ENCODE measurements around the gene SERGEF. TPM values are rescaled to one million over a fixed set of nuclear protein-coding genes. Genes with fewer than 3 reads are reported as not detected.

SERGEF gene
- total RNA-seq, 2 donors from 2014 or later, result 29.9 to 39.4 TPM

DNA sequence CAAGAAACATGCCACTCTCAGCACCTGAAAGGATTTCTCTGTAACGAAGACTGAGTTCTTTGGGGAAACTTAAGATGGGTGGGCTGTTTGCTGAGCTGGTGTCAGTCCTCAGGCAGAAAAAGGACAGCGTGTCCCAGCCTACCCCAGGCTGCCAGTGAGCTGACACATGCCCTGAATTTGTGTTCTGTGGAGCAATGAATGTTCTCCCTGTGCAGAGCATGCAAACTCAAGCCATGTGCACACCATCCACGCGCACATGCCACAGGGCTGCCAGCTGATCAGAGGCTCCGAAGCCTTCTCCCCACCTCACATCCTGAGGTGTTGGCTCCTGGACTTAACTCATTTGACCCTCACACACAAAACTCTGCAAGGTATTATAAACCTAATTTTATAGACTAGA, 173.4 kb downstream of the SERGEF start:
- intact Hi-C loops (cut with DNase I), result loop anchor here (10.0 kb wide), 1 partner anchor 105 kb away; the partner anchor contains the start of gene KCNC1
- no peaks in the 10 kb centered on the region for H3K9me3 ChIP-seq
- no peaks in the 10 kb centered on the region for H3K36me3 ChIP-seq
- no peaks in the 10 kb centered on the region for H3K27me3 ChIP-seq (replicated peaks; ENCODE audit: insufficient read depth)
- no peak overlapping the region for H3K27ac ChIP-seq
- no peaks in the 10 kb centered on the region for H3K4me1 ChIP-seq (replicated peaks)
- H3K4me3 ChIP-seq, result no peak overlapping the region
- TF ChIP-seq POLR2AphosphoS5 (IDR thresholded peaks at IDR 0.05), result peak; percentile 20
- TF ChIP-seq POLR2A (IDR thresholded peaks at IDR 0.05), result no peak
- 30% methylated on average over 5 of the region's 5 CpGs for WGBS
- peak; percentile 12 for DNase-seq (ENCODE audit: low spot score)

DNA sequence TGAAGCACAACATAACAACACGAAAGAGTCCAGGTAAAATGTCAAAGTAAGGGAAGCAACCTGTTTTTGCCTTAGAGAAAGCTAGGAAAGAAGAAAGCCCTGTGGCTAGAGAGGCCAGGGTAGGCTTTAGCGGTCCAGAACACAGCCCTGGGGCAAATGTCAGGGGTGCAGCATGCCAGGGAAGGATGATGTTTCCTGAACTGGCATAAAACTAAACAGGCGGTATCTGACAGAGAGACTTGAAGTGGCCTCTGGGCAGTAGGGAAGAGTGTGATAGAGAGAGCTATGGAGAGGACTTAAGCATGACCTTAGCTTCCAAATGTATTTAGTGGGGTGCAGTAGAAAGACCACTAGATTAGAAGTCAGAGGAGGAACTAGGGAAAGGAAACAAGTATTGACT, 174.7 kb downstream of the SERGEF start:
- TF ChIP-seq CTCF (IDR thresholded peaks at IDR 0.05), result no peak
- TF ChIP-seq POLR2AphosphoS5 (IDR thresholded peaks at IDR 0.05), result no peak
- TF ChIP-seq POLR2A (IDR thresholded peaks at IDR 0.05), result no peak
- H3K9me3 ChIP-seq, result no peaks in the 10 kb centered on the region
- H3K27ac ChIP-seq, result no peak overlapping the region
- no peaks in the 10 kb centered on the region for H3K36me3 ChIP-seq
- intact Hi-C loops (cut with DNase I), result loop anchor here (10.0 kb wide), 1 partner anchor 103 kb away; the partner anchor contains the start of gene KCNC1
- no peak overlapping the region for H3K4me3 ChIP-seq
- 97% methylated on average over 3 of the region's 3 CpGs for WGBS
- DNase-seq (ENCODE audit: low spot score), result no peak
- H3K27me3 ChIP-seq (replicated peaks; ENCODE audit: insufficient read depth), result no peaks in the 10 kb centered on the region
- H3K4me1 ChIP-seq (replicated peaks), result no peaks in the 10 kb centered on the region

DNA sequence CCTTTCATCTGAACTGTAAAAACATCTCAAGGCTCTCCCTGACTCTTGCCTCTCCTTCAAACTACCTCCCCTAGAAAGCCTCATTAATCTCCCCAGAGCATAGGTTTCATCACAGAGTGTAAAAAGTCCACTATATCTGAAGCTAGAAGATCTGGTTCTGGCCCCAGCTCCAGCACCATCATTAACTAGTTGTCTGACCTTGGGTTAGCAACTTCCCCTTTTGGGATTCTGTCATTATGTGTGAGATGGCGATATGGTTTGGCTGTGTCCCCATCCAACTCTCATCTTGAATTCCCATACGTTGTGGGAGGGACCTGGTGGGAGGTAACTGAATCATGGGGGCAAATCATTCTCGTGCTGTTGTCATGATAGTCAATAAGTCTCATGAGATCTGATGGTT, 181.0 kb downstream of the SERGEF start:
- WGBS, result 98% methylated on average over 3 of the region's 3 CpGs
- intact Hi-C loops (cut with DNase I), result loop anchor here (10.0 kb wide), 1 partner anchor 97 kb away; the partner anchor contains the start of gene KCNC1

GRCh38 chr11:17831228-17831627, 181.6 kb downstream of the SERGEF start:
- Histone ChIP-seq H3K4me1 (replicated peaks) (no peaks in the 10 kb centered on the region), H3K27me3 (replicated peaks; ENCODE audit: insufficient read depth) (no peaks in the 10 kb centered on the region), H3K36me3 (no peaks in the 10 kb centered on the region), H3K27ac (no peak overlapping the region), H3K4me3 (no peak overlapping the region), H3K9me3 (no peaks in the 10 kb centered on the region)
- WGBS, result 83% methylated on average over 1 of the region's 1 CpG
- TF ChIP-seq POLR2A (IDR thresholded peaks at IDR 0.05), result no peak
- no peak for TF ChIP-seq POLR2AphosphoS5 (IDR thresholded peaks at IDR 0.05)
- no peak for TF ChIP-seq CTCF (IDR thresholded peaks at IDR 0.05)
- intact Hi-C loops (cut with DNase I), result loop anchor here (10.0 kb wide), 1 partner anchor 96 kb away; the partner anchor contains the start of gene KCNC1
- no peak for DNase-seq (ENCODE audit: low spot score)

More for the DNA sequence above, 181.0 kb downstream of the SERGEF start:
- no peaks in the 10 kb centered on the region for H3K36me3 ChIP-seq
- no peak overlapping the region for H3K4me3 ChIP-seq
- TF ChIP-seq POLR2A (IDR thresholded peaks at IDR 0.05) (no peak), CTCF (IDR thresholded peaks at IDR 0.05) (no peak), POLR2AphosphoS5 (IDR thresholded peaks at IDR 0.05) (no peak)
- H3K27ac ChIP-seq, result no peak overlapping the region
- no peaks in the 10 kb centered on the region for H3K4me1 ChIP-seq (replicated peaks)
- no peak for DNase-seq (ENCODE audit: low spot score)
- H3K27me3 ChIP-seq (replicated peaks; ENCODE audit: insufficient read depth), result no peaks in the 10 kb centered on the region
- H3K9me3 ChIP-seq, result no peaks in the 10 kb centered on the region

GRCh38 chr11:17828311-17828751, 184.5 kb downstream of the SERGEF start:
- Histone ChIP-seq H3K36me3 (no peaks in the 10 kb centered on the region), H3K4me1 (replicated peaks) (no peaks in the 10 kb centered on the region), H3K27ac (no peak overlapping the region), H3K27me3 (replicated peaks; ENCODE audit: insufficient read depth) (no peaks in the 10 kb centered on the region), H3K9me3 (no peaks in the 10 kb centered on the region), H3K4me3 (no peak overlapping the region)
- TF ChIP-seq POLR2A (IDR thresholded peaks at IDR 0.05) (no peak), POLR2AphosphoS5 (IDR thresholded peaks at IDR 0.05) (no peak)
- WGBS, result 80% methylated on average over 9 of the region's 9 CpGs
- intact Hi-C loops (cut with DNase I), result no loop called here
- DNase-seq (ENCODE audit: low spot score), result no peak

GRCh38 chr11:17827006-17827405, 185.8 kb downstream of the SERGEF start:
- H3K36me3 ChIP-seq, result no peaks in the 10 kb centered on the region
- intact Hi-C loops (cut with DNase I), result no loop called here
- no peak overlapping the region for H3K4me3 ChIP-seq
- no peak overlapping the region for H3K27ac ChIP-seq
- 90% methylated on average over 5 of the region's 5 CpGs for WGBS
- no peaks in the 10 kb centered on the region for H3K4me1 ChIP-seq (replicated peaks)
- no peak for DNase-seq (ENCODE audit: low spot score)
- H3K9me3 ChIP-seq, result no peaks in the 10 kb centered on the region
- TF ChIP-seq POLR2A (IDR thresholded peaks at IDR 0.05) (no peak), CTCF (IDR thresholded peaks at IDR 0.05) (no peak), POLR2AphosphoS5 (IDR thresholded peaks at IDR 0.05) (no peak)
- H3K27me3 ChIP-seq (replicated peaks; ENCODE audit: insufficient read depth), result no peaks in the 10 kb centered on the region

Measured in prostate gland (tissue), 2 donors.